Choroid plexus epithelial cell (primary cell): ENCODE results near the gene PLEKHM3.

Experiments used
- DNase-seq: peaks from one replicate; pipeline ENCODE4 v3.0.0-alpha.2; 2010; ENCODE audit warnings: low read depth
- H3K4me3 ChIP-seq: 2 replicates; pipeline ENCODE4 v1.5.1; 2011; ENCODE audit warnings: low read depth, mild to moderate bottlenecking, control low read depth, low read length, moderate library complexity
- CTCF ChIP-seq: conservative IDR thresholded peaks from 2 replicates; pipeline ENCODE4 v1.5.1; 2011; ENCODE audit warnings: low read depth, mild to moderate bottlenecking, control low read depth, inconsistent platforms, low read length, moderate library complexity

PLEKHM3 gene

GRCh38 chr2:207802650-207803049 lies 222.7 kb downstream of the PLEKHM3 start:
- no peak overlapping the region for H3K4me3 ChIP-seq
- no peak for DNase-seq
- no peak for TF ChIP-seq CTCF

DNA sequence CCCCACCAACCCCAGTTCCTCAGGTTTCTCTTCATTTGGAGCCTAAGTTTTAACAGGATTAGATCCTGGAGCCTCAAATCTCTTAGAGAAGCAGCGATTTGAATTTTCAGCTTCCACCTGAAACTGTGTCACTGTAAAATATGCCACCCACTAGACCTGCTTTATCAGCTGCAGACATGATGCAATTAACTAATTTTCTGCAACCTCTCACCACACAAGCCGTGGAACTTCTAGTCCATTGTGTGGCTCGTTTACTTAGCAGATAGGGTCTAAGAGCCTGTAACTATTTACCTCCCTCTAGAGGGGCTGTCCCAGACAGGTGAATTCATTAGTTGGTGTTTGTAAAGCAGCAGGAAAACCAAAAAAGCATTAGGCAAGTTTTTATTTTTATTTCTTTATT lies 224.1 kb downstream of the PLEKHM3 start:
- H3K4me3 ChIP-seq, result no peak overlapping the region
- no peak for DNase-seq
- TF ChIP-seq CTCF, result no peak

GRCh38 chr2:207796585-207797350 lies 228.6 kb downstream of the PLEKHM3 start:
- TF ChIP-seq CTCF, result peak; percentile 18
- H3K4me3 ChIP-seq, result no peak overlapping the region
- DNase-seq, result peak; percentile 13

DNA sequence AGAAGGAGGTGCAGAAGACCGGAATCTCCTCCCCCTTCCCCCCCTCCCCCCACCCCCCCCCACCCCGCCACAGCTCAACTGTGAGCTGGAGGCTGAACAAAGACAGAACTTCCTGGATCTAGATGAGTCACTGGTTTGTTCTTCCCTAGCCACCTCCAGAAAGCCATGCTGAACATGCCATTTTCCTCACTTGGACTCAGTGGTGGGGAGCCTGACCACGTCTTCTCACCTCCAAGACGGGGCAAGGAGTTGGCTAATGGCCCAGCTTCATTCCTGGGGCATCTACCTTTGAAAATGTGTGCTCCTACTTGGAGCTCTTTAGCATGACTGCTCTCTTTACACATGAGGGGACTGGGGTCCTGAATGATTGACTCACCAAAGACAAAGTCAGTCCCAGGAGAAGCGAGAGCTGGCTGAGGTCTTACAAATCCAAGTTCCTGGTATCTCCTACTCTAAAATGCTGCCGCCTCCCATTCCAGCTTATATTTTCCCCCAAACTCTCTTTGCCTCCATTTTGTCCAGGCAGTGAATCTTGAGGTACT lies 233.0 kb downstream of the PLEKHM3 start:
- peak; percentile 72 for DNase-seq
- H3K4me3 ChIP-seq, result no peak overlapping the region
- no peak for TF ChIP-seq CTCF

GRCh38 chr2:207791579-207792243 lies 233.6 kb downstream of the PLEKHM3 start:
- no peak overlapping the region for H3K4me3 ChIP-seq
- TF ChIP-seq CTCF, result no peak
- no peak for DNase-seq

- no peak for DNase-seq
- no peak for TF ChIP-seq CTCF
- no peak overlapping the region for H3K4me3 ChIP-seq
Observed at GRCh38 chr2:207790898-207791297, 234.4 kb downstream of the PLEKHM3 start.
